ENCODE results near the gene ART4.
A peak's percentile ranks its signal among the peaks of the same experiment; 100 is the strongest.

The ART4 gene

DNA sequence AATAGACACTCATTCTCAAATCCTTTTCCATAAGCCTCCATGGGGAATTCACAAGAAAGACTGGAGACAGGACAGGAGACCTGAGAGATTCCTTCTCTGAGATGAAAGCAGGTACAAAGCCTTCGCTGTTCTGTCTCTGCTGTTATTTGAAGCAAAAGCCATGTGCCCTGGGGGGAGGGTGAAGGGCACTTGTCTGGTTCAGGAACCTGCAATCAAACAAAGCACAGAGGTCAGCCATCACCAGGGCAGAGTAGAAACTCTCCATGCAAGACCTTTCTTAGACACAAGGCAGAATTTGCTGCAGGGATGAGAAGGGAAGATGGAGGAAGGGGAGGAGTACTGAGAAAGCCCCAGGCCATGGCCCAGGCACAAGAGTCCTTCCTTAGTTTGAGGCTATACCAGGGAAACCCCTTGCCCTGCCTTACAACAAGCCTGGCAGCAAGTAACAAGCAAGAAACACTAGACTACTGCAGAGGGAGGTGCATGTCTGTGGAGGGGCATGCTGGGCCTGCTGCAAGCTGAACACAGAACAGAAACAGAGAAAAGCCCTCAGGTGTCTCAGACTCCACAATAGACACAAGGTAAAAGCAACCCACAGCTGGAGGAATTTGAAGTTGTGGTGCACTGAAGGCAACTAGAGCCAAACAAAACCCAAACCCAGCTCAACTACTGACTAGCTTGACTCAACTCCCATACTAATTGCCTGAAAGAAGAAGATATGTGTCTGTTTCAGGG, 7.8 kb upstream of the ART4 start:
- DNase-seq (ENCODE audit: low spot score) = no peak

DNA sequence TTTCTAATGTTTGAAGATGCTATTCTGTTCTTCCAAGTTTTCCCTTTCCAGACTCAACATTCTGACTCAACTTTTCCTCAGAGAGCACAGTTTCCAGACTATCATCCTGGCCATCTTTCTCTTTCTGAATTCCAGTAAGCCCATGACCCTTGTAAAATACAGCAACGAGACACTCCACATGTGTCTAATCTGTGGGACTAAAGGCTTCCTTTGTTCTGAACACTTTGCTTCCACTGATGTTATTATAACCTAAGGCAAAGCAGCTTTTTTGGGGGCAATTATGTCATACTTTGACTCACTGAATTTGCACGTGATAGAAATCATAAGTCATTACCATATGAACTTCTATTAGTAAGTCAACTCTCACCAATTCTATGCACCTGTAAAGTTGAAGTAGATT, 6.3 kb upstream of the ART4 start:
- DNase-seq (ENCODE audit: low spot score) = no peak

DNA sequence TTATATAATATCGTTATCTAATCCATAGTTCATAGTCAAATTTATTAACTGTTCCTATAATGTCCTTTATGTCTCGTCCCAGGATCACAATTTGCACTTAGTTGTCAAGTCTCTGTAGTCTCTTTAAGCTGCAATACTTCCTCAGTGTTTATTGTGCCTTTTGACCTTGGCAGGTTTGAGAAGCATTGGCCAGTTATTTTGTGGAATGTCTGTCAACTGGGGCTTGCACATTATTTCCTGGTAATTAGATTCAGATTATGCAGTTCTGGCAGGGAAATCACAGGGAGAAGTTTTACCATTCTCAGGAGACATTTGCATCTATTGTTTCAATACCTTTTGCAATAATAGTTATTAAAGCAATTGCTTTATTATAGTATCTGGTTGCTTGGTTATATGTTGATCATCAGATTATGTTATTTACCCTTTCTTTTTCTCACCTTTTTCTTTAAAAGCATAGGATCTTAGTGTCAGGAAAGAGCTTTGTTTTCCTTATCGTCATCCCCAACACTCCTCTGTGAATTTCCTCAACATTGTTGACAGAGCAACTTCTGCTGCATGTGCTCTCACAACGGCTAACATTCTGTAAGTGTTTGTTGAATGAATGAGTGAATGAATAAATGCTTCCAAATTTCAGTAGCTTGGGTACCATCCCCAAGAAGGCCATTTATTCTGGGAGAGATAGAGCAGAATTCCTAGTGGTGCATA, 3.7 kb upstream of the ART4 start:
- DNase-seq (ENCODE audit: low spot score) = no peak

DNA sequence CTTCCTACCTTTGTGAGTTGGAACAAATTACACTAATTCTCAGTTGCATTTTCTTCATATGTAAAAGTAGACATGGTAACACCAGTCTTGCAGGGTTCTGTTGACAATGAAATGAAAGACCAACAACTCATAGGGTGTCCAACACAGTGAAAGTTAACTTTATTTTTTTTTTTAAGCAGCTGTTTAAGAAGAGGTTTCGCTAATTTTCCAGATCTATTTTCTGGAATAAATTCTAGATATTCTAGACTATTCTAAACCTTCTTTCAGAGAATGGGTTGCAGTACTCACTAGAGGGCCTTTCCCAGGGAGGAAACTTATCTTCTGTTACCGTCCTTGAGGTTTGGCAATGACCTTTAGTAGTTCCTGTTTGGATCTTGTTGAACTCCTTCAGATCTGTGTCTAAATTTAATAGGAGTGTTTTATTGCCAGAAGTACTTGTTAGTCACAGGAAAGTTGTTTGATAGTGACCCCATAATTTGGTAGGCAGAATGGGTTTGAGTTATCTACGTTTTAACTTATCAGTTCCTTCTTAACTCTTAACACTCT, 2.8 kb upstream of the ART4 start:
- DNase-seq (ENCODE audit: low spot score) = no peak

DNA sequence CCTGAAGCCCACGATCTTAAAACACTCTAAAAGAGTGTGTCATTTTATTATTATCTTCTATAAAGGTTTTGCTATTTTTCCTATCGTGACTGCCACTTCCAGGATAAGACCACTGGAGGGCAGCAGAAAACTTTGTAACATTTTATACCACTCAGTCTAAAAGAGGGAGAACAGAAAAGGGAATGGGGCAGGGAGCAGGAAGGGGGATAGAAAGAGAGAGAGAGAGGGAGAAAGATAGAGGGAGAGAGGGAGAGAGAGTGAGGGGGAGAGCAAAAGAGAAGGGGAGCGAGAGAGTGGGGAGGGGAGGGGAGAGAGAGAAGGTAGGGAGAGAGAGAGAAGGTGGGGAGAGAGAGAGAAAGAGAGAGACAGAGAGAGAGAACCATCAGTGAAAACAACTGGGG, 2.0 kb upstream of the ART4 start:
- peak; percentile 47 for DNase-seq (ENCODE audit: low spot score)

DNA sequence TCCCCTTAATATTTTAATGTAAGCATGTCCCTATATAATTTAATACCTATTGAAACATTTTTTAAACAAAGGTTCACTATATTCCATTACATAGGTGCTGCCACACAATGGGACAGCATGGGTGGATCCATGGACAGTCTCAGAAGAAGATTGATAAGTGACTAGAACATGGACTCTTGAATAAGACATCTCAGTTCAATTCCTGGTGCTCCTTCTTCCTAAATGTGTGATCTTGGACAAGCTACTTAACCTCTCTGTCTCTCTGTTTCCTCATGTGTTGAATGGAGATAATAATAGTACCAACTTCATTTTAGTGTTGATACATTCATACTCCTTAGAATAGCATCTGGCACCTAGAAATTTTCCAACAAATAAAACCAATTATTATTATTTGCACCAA, 1.1 kb upstream of the ART4 start:
- no peak for DNase-seq (ENCODE audit: low spot score)

DNA sequence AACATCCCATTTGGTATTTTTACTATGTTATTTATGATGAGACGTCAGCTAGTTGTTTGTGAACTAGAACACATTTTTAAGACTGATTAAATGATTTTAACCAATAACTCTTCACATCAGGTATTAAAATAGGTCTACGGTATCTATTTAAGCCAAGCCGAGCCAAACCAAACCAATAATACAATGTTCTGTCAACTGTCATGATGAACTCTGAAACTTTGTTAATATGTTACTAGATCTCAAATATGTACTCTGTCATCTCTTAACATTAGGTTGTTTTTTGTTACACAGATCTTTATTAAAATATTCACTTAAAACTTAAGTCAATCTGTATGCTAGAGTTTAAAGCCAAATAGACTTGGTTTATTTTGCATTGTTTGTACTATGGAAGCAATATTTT, 1.0 kb downstream of the ART4 start:
- DNase-seq (ENCODE audit: low spot score) = no peak

DNA sequence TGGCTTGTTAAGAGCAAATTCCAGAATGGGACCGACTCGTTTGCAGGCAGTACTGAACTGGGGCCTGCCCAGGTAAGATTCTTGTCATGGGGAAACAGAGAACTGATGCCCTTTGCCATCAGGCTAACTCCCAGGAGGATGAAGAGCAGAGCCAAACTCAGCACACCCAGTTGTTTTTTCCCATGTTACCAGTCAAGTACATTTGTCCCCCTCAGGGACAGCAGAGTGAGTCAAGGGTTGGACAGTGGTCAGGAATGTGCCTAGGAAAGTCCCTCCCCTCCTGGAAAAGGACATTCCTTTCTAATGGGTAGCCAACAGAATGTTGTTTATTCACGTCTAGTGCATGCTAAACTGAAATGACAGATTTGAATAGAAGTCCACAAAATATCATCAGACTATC, 1.6 kb downstream of the ART4 start:
- no peak for DNase-seq (ENCODE audit: low spot score)

DNA sequence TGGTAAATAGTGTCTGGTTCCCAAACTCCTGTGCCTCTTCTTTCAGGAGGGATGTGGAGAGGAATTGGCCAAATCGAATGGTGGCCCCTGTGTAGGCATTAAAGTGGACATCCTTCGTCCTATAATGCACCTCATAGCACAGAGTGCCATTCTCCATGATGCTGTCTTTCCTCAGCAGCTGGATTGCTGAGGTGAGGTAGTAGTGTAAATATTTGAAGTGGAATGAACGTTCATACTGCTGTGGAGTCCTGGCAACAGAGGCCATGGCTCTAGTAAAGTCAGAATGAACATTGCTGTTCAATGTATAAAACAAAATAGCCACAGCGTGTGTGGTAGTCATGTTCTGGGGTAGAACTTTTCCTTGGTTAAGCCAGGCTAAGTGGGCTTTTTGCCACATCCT, 2.7 kb downstream of the ART4 start:
- no peak for DNase-seq (ENCODE audit: low spot score)

DNA sequence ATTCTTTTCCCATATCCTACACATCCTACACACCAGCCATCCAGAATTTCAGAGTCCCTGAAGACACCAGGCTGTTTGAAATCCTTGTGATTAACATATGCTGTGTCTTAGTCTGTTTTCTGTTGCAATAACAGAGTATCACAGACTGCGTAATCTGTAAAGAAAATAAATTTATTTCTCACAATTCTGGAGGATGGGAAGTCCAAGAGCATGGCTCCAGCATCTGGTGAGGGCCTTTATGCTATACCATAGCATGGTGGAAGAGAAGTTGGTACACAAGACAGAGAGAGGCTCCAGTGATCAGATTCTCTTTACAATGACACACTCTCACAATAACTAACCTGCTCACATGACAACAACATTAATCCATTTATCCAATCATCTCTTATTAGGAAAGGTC, 4.1 kb downstream of the ART4 start:
- DNase-seq (ENCODE audit: low spot score) = no peak

DNA sequence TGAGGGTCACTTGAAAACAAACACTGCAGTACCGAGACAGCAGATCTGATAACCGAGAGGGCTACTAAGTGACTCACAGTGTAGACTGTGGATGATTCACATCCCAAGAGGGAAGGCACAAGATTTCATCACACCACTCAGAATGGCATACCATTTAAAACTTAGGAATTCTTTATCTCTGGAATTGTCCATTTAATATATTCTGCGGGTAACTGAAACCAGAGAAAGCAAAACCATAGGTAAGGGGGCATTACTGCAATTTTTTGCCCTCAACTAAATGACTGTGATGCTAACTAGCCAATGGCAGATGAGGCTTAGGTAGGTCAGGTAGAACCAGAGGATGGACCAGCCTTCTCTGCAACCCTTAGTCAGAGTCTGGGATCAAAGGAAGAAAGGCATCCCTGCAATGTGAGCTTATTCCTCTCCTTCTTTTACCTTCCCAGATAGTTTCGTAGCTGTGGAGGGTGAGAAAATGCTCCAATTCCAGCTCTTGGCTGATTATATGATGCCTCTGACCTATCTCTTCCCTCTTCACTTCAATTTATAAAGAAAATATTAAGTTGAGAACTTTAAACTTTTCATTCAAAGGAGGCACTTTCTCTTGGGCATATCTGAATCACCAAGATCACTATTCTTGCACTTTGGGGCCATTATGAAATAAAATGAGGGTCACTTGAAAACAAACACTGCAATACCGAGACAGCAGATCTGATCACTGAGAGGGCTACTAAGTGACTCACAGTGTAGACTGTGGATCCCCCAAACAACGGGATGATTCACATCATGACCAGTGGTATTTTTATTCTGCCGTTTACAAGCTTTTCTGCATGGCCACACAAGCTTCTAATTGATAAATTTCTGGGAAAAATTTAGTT, 6.8 kb downstream of the ART4 start:
- DNase-seq (ENCODE audit: low spot score) = no peak

DNA sequence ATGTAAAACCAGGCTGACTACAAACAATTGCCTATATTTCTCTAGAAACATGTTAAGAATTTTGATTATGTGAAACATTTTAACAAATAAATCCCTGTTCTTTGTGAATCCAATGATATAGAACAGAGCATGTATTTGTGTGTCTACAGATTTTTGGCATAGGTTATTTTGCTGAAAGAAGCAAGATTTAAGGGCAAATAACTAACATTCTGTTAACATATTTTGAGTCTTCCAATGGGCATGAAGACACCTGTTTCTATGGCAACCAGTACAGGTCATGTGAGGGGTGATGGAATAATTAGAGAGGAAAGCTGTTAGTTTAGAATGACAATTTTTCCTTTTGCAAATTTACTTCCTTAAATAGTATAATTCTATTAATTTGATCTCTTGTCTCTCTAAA, 8.8 kb downstream of the ART4 start:
- no peak for DNase-seq (ENCODE audit: low spot score)

DNA sequence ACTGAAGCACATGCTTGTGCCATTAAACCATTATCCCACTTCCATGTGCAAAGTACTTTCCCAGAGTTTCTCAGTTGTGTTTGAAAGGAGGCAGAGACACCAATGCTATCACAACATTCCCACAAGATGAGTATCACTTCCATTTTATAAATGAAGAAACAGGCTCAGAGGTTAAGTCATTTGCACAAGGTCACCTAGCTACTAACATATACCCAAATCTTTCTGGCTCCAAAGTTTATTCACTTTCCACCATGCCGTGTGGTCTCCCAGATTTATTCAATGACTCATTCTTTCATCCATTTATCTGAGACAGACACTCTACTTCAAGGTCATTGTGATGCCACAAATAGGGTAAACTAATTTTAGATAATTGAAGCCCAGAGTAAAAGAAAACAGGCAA, 9.4 kb downstream of the ART4 start:
- DNase-seq (ENCODE audit: low spot score) = no peak

DNA sequence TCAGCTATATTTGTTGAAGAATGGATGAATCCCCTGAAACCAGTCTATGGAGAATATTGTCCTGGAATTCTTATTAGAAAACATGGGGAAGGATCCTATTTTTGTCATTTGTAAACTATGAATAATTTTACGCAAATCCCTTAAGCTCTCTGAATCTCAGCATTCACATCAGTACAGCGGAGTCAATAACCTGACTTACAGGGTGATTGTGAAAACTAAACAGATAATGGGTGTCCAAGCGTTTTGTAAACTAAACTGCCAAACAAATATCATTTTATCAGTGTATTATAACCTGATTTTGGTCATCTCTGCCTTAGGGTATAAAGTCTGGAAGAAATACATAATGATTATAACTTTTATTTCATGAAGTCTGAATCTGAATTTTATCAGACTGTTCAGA, 10.0 kb downstream of the ART4 start:
- no peak for DNase-seq (ENCODE audit: low spot score)

DNA sequence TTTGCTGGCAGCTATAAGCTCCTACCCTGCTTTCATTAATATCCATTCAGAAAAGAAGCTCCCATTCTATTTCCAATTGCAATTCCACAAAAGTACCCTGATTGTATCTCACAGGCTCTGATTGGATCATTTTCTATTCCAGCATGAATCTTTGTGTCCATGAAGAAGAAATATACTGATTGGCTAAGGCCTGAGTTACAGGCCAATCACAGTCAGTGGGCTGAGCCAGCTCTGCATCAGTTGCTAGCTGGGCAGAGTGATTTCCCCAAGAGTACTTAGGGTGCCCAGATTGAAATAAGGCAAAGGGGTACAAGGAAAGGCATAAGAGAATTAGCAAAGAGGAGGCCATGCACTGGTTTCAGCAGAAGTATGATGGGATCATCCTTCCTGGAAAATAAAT, 14.4 kb downstream of the ART4 start:
- DNase-seq (ENCODE audit: low spot score) = no peak

DNA sequence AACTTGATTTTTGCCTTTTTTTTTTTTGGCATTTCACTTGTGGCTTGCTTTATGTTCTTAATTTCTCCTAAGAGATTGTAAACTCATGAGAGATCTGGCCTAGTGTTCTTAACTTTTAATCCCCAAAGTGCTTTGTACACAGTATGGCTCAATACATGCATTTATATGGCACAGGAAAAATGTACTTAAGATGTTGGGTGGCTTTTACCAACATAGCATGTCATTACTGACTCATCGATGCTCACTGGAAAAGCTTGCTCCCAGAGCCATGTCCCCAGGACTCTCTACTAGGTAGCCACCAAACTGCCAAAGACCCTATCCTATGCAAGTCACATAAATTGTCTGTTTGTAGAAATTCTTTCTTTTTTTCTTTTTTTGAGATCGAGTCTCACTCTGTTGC, 16.3 kb downstream of the ART4 start:
- no peak for DNase-seq (ENCODE audit: low spot score)

DNA sequence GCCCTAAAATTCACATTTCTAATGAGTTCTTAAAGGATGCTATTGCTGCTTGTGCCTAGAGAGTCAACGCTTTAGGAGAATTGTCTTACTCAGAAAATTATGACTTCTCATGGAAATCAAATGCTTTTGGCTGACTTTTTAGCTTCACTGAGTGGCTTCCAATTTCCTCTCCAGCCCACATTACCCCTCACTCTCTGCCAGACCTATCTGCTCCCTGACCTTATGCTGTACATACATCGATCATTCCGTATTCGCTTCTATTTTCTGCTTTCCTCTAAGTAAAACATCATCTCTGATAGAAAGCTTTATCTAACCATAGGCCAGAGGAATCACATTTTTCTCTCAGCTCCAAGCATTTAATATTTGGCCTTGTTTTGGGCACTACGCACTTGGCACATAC, 16.8 kb downstream of the ART4 start:
- DNase-seq (ENCODE audit: low spot score) = no peak

DNA sequence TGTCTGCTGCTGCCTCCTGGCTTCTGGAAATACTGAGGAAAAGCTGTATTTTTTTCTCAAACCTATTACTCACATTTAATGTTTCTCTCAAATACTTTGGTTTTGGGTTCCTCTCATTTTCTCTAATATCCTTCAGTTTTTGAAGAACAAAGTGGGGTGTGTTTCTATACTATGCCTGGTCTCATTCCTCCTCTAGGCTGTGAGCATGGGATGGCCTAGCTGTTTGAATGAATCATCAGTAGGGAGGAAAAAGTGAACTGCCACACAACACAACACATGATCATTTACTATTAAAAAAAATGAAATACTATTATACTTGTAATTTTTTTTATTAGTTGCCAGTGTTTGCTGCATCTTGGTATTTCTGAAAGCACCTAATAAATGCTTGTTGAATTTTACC, 18.1 kb downstream of the ART4 start:
- no peak for DNase-seq (ENCODE audit: low spot score)

DNA sequence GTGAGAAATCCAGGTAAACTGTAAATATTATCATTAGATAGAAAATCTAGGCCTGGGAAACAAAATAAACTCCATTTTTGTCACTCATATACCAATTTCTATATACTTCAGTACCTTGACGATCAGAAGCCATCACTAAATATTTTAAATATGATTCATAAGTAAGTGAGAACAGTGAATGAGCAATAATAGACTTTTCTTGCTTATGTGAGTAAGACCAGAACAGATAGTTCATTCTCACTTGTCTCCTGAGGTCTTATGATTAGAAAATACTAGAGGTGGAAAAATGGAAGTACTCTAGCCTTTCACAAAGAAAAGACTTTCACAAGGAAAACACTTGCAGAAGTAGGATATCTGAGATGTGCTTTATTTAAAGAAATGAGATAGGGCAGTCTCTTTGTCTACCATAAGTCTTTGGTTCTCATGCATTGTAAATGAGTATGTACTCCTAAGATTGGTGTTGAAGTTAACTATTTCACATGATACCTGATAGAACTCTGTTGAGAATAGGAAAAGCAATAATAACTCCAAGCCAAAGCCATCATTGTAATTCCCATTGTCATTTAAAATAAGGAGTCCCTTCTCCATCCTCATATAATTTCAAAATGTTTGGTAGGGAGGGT, 19.2 kb downstream of the ART4 start:
- peak; percentile 24 for DNase-seq (ENCODE audit: low spot score)

DNA sequence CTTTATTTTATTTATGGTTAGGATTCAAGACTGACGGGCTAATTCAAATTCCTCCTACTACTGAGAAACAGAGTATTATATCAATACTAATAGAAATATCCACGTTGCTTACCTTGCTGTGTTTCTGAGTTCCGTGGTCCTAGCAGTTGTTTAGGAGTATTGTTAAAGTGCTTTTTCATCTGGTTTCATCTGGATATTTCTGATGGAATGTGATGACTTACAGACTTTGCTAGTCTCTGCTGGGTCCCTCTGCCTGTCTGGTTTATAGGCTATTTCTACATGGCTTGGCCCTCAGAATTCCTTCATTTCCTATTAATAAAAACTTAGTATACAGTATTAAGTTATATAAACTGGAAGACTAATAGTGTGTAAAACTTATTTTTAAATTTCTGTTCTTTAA, 29.3 kb downstream of the ART4 start, which contains the start of gene SMCO3:
Gene SMCO3, minus strand, starts transcription at position 169 of the 400 bp plus-strand sequence. CDS start 7,502 bp downstream, outside the sequence.
- DNase-seq (ENCODE audit: low spot score) = no peak

DNA sequence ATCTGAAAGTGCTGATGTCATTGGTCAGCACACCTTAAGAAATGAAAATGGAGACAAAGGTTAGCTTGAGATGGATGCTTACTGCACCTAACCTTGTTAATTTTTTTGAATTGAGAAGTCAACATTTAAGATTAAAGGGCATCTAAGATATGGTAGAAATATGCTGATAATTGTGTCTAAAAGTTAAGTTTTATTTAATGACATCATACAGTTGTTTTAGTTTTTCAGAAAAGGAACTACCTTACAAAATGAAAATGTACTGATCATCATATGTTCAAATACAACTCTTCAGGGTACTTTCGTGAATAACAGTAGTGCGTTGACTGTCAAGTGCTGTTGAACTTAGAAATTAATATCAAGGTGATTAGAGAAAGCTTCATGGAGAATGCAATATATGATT, 31.8 kb downstream of the ART4 start:
- no peak for DNase-seq (ENCODE audit: low spot score)

DNA sequence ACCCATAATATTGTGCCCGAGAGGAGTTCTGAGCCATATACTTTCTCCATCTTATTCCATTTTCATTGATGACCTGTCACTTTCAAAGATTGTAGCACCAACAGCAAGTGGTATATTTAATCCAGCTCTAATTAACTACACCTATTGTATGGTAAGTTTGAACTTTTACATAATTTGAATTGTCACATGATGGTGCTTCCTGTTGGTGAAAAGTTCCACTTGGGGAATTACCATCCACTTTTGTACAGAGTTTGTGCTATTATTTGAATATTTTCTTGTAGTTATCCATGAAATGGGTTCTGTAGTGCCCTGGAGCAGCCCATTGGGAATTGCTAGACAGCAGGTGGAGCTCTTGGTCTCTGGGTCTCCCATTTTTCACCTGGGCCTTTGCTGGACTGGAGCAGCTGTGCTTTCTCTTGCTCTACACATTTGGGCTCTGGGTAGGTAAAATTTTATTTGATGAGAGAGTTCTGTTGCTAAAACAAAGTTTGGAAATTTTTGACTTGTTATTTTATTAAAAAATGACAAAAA, 32.3 kb downstream of the ART4 start:
- no peak for DNase-seq (ENCODE audit: low spot score)
